GM21528 (cell line): ENCODE results near the gene DRD4.
"Not testable (repeated sequence)": the region's sequence is repeated elsewhere in the genome, so short reads cannot be mapped to it uniquely, and the experiment has no call there.

Experiments
- ATAC-seq: cut with Tn5 transposase; IDR thresholded peaks from one replicate; pipeline ENCODE4 v1.9.1; 2021; ENCODE audit warnings: mild to moderate bottlenecking, moderate library complexity; ENCODE audit not compliant: unreplicated experiment, low FRiP score

Gene DRD4

DNA sequence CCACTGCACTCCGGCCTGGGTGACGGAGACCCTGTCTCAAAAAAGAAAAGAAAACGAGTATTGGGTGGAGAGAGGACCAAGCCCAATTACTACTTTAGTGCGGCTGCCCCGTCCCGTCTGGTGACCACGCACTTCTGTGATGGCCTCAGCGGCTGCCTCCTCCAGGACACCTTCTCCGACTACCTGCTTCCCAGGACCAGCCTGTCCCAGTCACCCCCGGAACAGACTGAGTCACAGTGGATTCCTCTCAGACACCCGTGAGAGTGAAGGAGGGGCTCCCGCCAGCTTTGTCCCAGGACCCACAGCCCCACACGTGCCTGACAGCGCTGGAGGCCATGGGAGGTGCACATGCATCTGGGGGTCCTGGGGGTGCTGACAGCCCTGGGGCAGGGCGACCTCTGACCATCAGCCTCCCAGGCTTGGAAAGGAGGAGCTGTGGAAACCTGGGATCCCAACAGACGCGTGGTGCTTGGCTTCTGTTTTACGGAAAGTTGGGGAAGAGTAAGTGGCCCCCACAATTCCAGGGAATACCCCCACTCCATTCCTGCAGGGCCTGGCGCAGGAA lies 4.8 kb downstream of the DRD4 start:
- no peak for ATAC-seq

DNA sequence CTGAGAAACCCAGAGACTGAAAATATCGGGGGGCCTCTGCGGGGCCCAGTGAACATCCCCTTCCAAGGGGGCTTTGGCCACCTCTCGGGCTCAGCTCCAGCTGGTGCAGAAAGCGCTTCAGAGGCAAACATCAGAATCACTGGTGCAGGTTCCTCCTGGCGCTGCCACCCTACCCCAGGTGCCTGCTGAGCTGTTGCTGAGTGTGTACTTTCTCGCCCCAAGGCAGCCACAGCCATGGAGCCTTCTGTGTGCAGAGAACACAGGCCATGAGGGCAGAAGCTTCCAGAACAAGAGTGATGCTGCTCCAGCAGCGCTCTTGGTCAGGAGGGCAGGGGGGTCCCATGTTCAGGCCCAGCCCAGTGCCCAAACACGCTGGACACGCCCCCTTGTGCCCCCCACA lies 6.3 kb downstream of the DRD4 start:
- ATAC-seq: no peak

DNA sequence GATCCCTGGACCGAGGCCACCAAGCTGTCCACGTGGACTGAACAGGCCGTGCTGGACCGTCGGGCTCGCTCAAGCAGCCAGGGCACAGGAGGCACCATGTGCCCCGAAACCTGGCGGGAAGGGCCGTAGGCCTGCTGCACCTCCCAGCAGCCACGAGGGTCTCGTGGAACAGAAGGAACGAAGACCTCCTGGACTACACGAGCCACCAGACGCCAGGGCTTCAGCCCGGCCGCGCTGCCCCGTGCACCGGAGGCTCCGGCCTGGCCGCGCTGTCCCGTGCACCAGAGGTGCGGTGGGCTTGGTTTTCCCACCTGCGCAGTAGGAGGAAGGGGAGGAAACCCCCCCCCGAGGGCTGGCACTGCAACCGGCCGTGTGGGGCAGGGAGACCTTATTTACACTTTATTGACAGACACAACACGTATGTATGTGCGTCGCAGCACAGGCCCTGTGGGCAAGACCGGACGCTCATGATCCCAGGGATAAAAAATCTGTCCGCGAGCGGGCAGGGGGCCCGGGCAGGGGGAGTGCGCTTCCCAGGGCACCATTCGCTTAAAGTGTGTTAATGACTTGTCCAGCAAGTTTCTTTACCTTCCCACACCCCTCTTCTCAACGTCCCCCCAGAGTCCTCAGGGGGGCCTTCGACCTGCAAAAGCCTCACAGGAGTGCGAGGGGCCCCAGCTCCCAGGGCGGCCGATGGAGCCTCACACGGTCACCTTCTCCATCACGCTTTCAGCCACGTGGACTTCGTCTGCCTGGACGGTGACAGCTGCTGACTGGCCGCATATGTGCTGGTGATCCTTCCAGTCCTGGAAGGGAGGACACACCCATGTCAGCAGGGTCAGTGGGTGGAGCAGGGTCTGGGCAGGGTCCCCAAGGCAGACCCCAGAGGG lies 7.0 kb downstream of the DRD4 start:
- ATAC-seq: no peak

DNA sequence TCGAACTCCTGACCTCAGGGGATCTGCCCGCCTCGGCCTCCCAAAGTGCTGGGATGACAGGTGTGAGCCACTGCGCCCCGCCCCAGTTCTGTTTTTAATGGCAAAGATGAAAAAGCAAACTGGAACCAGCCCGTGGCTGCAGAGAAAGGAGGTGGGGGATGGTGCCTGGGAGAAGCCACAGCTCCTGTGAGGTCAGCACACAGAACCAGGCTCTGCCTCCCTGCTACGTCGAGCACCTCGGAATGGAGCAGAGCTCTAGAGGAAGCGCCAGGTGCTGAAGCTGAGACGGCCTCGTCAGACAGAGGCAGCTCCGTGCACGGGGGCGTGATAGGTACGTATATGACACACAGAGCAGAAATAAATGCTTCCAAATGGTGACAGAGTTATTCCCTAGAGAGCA lies 8.5 kb downstream of the DRD4 start:
- no peak for ATAC-seq

DNA sequence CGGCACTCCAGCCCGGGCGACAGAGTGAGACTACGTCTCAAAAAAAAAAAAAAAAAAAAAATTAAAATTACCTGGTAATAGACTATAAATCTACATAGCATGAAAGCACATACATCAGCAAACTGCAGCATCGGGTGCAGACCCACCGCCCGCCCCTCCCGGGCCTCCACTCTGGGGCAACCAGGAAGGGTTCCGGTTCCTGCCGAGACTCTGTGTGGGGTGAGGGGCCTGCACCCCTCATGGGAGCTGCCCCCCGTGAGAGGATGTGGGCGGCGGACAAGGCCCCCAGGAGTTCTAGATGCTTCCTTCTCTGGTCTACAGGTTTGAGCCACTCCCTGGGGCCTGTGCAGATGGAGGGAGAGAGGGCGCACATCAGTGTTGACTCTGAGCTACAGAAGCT lies 9.1 kb downstream of the DRD4 start:
- no peak for ATAC-seq

DNA sequence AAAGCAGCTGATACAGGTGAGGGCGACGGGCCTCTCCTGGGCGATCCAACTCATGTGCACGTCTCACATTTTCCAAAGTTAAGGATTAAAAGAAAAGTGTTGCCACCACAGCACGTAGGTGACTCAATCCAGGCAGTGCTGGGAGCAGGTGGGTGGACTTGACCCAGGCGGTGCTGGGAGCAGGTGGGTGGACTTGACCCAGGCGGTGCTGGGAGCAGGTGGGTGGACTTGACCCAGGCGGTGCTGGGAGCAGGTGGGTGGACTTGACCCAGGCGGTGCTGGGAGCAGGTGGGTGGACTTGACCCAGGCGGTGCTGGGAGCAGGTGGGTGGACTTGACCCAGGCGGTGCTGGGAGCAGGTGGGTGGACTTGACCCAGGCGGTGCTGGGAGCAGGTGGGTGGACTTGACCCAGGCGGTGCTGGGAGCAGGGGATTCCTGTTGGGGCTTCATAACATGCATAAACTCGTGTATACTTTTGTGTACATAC lies 10.6 kb downstream of the DRD4 start:
- ATAC-seq: not testable (repeated sequence)

DNA sequence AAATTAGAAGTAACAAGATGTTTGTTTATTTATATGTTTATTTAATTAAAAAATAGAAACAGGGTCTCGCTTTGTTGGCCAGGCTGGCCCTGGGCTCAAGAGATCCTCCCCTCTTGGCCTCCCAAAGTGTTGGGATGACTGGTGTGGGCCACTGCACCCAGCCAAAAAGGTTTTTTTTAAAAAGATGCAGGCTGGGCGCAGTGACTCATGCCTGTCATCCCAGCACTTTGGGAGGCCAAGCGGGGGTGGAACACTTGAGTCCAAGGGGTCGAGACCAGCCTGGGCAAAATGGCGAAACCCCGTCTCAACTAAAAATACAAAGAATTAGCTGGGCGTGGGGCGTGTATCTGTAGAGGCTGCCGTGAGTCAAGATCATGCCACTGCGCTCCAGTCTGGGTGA lies 13.4 kb downstream of the DRD4 start:
- ATAC-seq: no peak

DNA sequence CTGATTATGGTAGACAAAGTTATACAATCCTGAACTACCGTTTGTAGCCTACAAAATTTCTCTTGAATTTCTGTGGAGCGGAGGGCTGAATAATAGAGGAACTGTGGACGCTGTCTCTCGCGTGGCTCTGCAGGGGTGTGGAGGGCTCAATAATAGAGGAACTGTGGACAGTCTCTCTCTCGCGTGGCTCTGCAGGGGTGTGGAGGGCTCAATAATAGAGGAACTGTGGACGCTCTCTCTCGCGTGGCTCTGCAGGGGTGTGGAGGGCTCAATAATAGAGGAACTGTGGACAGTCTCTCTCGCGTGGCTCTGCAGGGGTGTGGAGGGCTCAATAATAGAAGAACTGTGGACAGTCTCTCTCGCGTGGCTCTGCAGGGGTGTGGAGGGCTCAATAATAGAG lies 16.1 kb downstream of the DRD4 start:
- not testable (repeated sequence) for ATAC-seq

DNA sequence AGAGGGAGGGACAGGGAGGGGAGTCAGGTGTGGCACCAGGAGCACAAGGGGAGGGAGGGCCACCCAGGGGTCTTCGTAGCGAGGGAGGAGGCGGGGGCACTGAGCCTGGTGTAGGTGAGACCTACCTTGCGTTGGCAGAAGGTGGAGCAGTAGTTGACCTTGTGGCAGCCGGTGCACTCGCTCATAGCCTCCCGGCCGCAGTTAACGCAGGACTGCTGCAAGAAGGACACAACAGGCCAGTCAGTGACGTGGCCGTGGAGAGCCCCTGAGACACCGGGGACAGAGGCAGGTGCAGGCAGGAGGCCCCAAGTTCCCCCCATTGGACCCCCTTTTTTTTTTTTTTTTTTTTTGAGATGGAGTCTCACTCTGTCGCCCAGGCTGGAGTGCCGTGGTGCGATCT lies 16.8 kb downstream of the DRD4 start:
- ATAC-seq: no peak

DNA sequence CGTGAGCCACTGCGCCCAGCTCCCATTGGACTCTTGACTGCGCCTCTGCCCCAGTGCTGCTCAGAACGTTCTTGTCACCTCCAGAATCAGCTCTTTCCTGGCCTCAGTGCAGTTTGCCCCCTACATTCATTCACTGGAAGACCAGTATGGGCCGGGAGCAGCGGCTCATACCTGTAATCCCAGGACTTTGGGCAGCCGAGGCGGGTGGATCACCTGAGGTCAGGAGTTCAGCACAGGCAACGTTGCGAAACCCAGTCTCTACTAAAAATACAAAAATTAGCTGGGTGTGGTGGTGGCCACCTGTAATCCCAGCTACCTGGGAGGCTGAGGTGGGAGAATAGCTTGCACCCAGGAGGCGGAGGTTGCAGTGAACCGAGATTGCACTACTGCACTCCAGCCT lies 17.4 kb downstream of the DRD4 start:
- not testable (repeated sequence) for ATAC-seq

DNA sequence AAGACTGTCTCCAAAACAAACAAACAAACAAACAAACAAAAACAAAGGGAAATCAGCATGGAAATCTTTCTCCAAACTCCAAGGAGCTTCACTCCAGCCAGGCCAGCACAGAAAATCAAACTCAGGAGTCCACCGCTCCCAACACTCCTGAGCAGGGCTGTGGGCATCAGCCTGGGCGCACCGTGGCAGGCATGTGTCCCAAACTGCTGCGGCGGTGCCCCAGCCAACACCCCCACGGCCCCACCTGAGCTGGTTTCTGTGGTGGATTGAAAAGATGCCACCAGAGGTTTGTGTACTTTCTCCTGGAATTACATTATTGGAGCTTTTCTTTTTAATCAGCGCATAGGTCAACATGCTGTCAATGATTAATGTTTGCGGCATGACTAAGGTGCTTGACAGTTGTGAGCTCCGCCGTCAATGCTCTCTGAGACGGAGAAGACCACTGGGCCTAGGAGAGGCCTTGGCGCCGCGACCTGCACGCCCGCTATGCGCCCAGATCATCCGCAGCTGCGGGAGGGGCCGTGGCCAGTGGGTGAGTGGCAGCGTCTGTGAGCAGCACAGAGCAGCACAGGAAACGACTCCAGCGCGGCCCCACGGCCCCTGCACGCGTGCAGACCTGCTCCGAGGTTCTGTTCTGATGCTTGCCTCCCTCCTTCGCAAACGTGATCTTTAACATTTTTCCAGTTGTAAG lies 18.1 kb downstream of the DRD4 start:
- no peak for ATAC-seq

DNA sequence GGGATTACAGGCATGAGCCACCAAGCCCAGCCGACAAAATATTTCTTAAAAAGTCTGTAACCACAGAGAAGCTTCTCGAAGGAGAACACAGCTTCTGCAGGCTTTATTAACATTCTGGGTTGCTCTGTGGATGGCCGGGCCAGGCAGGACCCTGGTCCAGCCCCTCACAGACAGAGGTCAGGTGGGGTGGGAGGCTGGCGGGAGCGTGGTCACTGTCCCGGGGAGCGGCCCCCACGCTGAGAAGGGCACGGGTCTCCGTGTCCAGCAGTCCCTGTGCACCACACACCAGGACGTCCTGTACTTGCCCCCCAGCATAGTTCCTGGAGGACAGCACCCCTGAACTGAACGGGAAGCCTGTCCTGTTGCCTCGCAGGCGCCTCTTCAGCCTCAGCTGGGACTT lies 19.4 kb downstream of the DRD4 start:
- ATAC-seq: no peak

DNA sequence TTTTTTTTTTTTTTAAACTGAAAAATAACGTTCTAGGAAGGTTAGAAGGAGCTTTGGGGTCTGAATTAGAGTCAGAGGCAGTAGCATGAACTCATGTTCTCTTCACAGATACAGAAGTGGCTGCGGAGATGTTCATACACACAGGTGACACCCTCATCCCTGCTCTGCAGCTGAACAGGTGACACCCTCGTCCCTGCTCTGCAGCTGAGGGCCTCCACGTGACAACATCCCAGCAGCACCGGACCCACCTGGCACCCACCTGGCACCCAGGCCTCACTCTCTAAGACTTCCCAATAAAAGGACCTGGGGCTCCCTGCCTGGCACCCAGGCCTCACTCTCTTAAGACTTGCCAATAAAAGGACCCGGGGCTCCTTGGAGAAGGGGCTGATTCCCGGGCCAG lies 19.8 kb downstream of the DRD4 start:
- ATAC-seq: no peak

DNA sequence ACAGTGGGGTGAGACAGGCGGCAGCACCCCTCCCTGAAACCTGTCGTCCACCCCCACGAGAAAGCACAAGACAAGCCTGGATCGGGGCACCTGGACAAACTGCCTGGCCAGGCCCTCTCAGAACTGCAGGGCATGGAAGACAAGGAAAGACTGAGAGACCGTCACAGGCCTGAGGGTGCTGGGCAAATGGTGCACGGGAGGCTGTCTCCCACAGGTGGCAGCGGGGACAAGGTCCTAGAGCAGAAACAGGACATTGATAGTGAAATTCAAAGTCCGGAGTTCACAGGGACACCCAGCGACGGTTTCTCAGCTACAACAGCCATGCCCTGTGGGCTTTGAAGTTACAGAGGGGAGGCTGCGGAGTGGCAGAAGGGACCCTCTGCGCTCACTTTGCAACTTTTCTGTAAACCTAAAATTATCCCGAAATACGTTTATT lies 20.6 kb downstream of the DRD4 start:
- ATAC-seq: no peak

DNA sequence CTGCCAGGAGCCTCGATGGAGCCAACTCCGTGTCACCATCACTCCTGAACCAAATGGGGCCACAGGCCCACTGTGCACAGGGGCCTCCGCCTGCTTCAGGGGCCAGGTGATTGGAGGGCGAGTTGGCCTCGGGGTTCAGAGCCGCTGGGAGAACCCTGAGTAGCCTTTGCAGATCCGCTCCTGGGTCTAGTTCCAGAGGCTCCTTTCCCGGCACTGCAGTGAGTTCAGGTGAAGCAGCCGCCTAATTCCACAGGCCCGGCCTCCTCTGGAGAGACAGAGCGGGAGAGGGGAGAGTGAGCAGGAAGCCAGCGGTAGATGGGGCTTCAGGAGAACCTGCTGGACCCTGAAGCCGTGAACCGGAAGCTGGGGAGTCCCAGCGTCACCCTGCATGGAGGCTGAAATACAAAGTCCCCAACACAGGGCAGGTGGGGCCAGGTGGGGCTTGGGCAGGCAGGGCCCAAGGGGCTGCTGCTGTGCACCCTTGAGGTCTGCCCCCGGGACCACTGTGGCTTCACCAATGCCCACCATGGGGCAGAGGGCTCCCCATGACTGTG lies 22.5 kb downstream of the DRD4 start:
- no peak for ATAC-seq

DNA sequence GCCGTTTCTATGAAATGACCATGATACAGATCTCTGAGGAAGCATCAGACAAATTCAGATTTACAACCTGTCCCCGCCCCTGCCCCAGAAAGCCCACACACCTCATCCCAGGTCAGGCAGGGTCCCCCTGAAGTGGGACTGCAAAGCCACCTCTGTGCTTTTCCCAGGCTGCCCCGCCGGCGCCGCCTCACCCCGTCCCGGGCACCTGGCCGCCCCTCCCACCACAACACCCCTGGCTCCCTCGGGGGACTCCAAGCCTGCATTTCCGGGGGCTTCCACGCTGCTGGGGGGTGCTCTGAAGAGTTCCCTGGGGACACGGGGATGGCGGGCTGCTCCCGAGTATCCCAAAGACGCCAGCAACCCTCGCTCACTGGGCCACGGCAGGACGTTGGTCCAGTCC lies 23.2 kb downstream of the DRD4 start:
- ATAC-seq: no peak

DNA sequence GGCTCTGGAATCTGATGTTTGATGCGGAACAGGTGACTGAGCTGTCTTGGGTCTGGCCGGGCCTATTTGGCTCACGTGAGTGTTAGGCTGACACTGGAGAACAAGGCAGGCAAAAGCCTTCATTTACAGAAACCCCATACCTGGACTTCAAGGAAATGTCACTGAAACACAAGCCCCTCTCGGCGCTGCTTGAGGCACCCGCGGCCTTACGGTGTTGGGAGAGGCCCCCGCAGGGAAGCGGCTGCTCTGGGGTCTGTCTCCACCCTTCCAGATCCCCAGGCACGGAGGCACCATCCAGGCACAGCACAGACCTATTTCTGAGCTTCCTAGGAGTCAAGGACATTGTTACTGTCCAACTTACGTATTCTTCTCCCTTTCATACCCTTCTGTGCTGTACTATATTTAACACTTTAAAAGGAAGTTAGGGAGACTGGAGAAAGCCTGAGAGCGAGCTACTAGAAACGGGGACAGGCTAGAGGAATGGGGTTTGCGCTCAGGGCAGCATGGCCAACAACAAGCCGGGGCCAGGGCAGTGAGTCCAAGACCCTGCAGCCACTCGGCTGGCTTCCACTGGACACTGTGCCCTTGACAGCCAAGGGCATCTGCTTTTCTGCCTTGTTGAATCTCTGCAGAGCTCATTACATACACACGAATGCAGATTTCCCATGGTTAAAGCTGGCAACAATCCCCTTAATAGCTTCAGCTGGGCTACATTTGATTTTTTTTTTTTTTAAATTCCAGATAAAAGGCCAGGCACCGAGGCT lies 23.8 kb downstream of the DRD4 start:
- no peak for ATAC-seq

DNA sequence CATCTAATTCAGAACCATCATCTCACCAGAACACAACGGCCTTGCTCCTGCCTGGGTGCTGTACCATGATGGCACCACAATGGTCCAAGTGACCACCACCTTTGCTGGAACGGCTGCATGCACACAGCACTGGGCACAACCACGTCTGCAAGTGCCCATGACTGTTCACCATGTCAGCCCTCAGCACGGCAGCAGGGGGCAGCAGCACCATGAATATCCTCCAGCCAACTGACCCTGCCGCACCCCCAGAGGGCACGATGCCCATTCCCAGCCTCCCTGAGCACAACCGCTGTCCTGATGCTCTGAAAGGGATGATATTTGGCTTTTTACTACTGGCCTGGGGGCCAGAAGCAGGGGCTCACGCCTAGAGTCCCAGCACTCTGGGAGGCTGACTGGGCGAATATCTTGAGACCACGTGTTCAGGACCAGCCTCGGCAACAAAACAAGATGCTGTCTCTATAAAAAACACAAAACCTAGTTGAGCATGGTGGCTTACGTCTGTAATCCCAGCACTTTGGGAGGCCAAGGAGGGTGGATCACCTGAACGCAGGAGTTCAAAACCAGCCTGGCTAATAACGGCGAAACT lies 25.7 kb downstream of the DRD4 start:
- no peak for ATAC-seq

DNA sequence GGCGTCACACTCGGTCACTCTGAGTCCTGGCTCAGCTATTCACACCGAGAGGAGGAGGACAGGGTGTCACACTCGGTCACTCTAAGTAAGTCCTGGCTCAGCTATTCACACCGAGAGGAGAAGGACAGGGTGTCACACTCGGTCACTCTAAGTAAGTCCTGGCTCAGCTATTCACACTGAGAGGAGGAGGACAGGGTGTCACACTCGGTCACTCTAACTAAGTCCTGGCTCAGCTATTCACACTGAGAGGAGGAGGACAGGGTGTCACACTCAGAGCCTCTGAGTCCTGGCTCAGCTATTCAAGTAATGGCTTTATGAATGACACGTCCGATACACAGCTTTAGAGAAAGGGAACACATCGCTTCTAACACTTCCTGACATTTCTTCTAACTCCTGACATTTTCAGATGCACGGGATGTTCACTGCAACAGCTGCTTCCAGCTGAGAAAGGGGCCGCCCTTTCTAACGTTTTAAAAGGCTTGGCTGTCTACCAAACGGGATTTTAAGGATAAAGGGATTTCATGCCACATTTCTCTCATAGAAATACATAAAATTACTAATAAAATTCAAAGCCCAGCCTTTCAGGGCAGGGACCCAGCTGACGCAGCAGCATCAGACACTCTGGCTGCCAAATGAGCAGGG lies 28.1 kb downstream of the DRD4 start:
- no peak for ATAC-seq
